ENCODE results near the gene LAIR1.
"Not testable (repeated sequence)": the region's sequence is repeated elsewhere in the genome, so short reads cannot be mapped to it uniquely, and the experiment has no call there.

Gene LAIR1

GRCh38 chr19:54387991-54388801, 23.5 kb upstream of the LAIR1 start:
- Histone ChIP-seq H3K18ac (ENCODE audit: low read length) (no peak overlapping the region), H2AK5ac (ENCODE audit: low read length) (no peak overlapping the region), H3K56ac (ENCODE audit: low read length) (no peak overlapping the region), H3K27ac (ENCODE audit: low read depth, low read length) (no peak overlapping the region), H3K4ac (ENCODE audit: low read depth, low read length) (no peak overlapping the region), H3K4me3 (ENCODE audit: low read length) (no peak overlapping the region), H4K5ac (ENCODE audit: low read length) (no peak overlapping the region), H2BK120ac (ENCODE audit: low read depth, low read length) (no peak overlapping the region), H3K36me3 (ENCODE audit: control insufficient read depth, insufficient read depth, low read length) (no peaks in the 10 kb centered on the region), H2BK15ac (replicated peaks; ENCODE audit: low read depth) (no peak overlapping the region), H2BK5ac (ENCODE audit: low read length) (no peak overlapping the region), H3K9ac (ENCODE audit: low read length) (no peak overlapping the region), H3K79me2 (ENCODE audit: control insufficient read depth, insufficient read depth, low read length) (no peaks in the 10 kb centered on the region), H3K27me3 (ENCODE audit: insufficient read depth, low read length, poor library complexity) (no peaks in the 10 kb centered on the region), H3K4me1 (ENCODE audit: control insufficient read depth, low read depth, low read length) (no peaks in the 10 kb centered on the region), H3K79me1 (ENCODE audit: low read length) (no peaks in the 10 kb centered on the region), H4K8ac (ENCODE audit: low read depth, low read length) (no peak overlapping the region), H3K23ac (ENCODE audit: low read length) (no peak overlapping the region), H3K4me2 (ENCODE audit: low read length) (no peak overlapping the region)
- no CpG with 5 or more reads among the region's 36 CpGs for WGBS (ENCODE audit: extremely low coverage, insufficient coverage, low lambda C conversion rate)
- DNase-seq, result no peak

- H3K4me2 ChIP-seq (ENCODE audit: low read length), result no peak overlapping the region
- no peak overlapping the region for H2BK120ac ChIP-seq (ENCODE audit: low read depth, low read length)
- H2BK5ac ChIP-seq (ENCODE audit: low read length), result no peak overlapping the region
- H2AK5ac ChIP-seq (ENCODE audit: low read length), result no peak overlapping the region
- no peak overlapping the region for H2BK15ac ChIP-seq (replicated peaks; ENCODE audit: low read depth)
- no peak overlapping the region for H3K23ac ChIP-seq (ENCODE audit: low read length)
- H3K4ac ChIP-seq (ENCODE audit: low read depth, low read length), result no peak overlapping the region
- H3K9ac ChIP-seq (ENCODE audit: low read length), result no peak overlapping the region
- no peaks in the 10 kb centered on the region for H3K4me1 ChIP-seq (ENCODE audit: control insufficient read depth, low read depth, low read length)
- no peak overlapping the region for H3K4me3 ChIP-seq (ENCODE audit: low read length)
- no peak overlapping the region for H4K8ac ChIP-seq (ENCODE audit: low read depth, low read length)
- no peak overlapping the region for H4K5ac ChIP-seq (ENCODE audit: low read length)
- H3K79me1 ChIP-seq (ENCODE audit: low read length), result no peaks in the 10 kb centered on the region
- H3K79me2 ChIP-seq (ENCODE audit: control insufficient read depth, insufficient read depth, low read length), result no peaks in the 10 kb centered on the region
- H3K56ac ChIP-seq (ENCODE audit: low read length), result no peak overlapping the region
- H3K18ac ChIP-seq (ENCODE audit: low read length), result no peak overlapping the region
- WGBS (ENCODE audit: extremely low coverage, insufficient coverage, low lambda C conversion rate), result no CpG with 5 or more reads among the region's 4 CpGs
- no peak for DNase-seq
- no peaks in the 10 kb centered on the region for H3K27me3 ChIP-seq (ENCODE audit: insufficient read depth, low read length, poor library complexity)
- no peaks in the 10 kb centered on the region for H3K36me3 ChIP-seq (ENCODE audit: control insufficient read depth, insufficient read depth, low read length)
- H3K27ac ChIP-seq (ENCODE audit: low read depth, low read length), result no peak overlapping the region
Measured at GRCh38 chr19:54383330-54383729, 18.6 kb upstream of the LAIR1 start.

DNA sequence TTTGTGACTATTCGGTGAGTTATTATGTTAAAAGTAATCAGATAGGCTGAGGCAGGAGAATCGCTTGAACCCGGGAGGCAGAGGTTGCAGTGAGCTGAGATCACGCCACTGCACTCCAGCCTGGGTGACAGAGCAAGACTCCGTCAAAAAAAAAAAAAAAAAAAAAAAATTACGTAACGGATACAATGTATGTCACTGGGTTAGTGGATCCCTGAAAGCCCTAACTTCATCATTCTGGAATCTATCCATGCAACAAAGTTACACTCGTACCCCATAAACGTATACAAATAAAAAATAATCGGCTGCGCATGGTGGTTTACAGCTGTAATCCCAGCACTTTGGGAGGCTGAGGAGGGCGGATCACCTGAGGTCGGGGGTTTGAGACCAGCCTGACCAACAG, 17.3 kb upstream of the LAIR1 start:
- H3K27me3 ChIP-seq (ENCODE audit: insufficient read depth, low read length, poor library complexity); H4K5ac ChIP-seq (ENCODE audit: low read length); H3K4me1 ChIP-seq (ENCODE audit: control insufficient read depth, low read depth, low read length); H2BK15ac ChIP-seq (replicated peaks; ENCODE audit: low read depth); H3K4me2 ChIP-seq (ENCODE audit: low read length); H2BK120ac ChIP-seq (ENCODE audit: low read depth, low read length); H3K4ac ChIP-seq (ENCODE audit: low read depth, low read length); H3K79me2 ChIP-seq (ENCODE audit: control insufficient read depth, insufficient read depth, low read length); H2AK5ac ChIP-seq (ENCODE audit: low read length); DNase-seq; H3K79me1 ChIP-seq (ENCODE audit: low read length); H3K36me3 ChIP-seq (ENCODE audit: control insufficient read depth, insufficient read depth, low read length); H4K8ac ChIP-seq (ENCODE audit: low read depth, low read length); H3K27ac ChIP-seq (ENCODE audit: low read depth, low read length); H3K56ac ChIP-seq (ENCODE audit: low read length); H3K9ac ChIP-seq (ENCODE audit: low read length); H3K23ac ChIP-seq (ENCODE audit: low read length); H3K18ac ChIP-seq (ENCODE audit: low read length); H2BK5ac ChIP-seq (ENCODE audit: low read length); H3K4me3 ChIP-seq (ENCODE audit: low read length): not testable (repeated sequence)
- WGBS (ENCODE audit: extremely low coverage, insufficient coverage, low lambda C conversion rate), result no CpG with 5 or more reads among the region's 13 CpGs

DNA sequence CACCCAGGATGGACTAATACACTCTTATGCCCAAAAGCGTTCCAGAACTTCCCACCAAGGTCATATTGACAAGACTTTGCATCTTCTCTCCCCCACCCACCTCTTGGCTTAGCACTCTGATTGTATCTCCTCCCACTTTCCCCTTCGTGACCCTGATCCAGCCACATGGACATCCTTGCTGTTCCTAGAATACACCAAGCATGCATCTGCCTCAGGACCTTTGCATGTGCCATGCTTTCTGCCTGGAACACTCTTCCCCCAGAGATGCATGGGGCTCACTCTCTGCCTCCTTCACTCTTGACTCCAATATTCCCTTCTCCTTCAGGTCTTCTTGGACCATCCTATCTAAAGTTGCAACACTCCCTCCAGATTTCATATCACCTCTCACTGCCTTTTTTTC, 16.2 kb upstream of the LAIR1 start:
- no peak overlapping the region for H3K18ac ChIP-seq (ENCODE audit: low read length)
- H3K23ac ChIP-seq (ENCODE audit: low read length), result no peak overlapping the region
- H3K56ac ChIP-seq (ENCODE audit: low read length), result no peak overlapping the region

GRCh38 chr19:54379187-54379678, 14.5 kb upstream of the LAIR1 start:
- no peak overlapping the region for H3K56ac ChIP-seq (ENCODE audit: low read length)
- no peak for DNase-seq
- H2AK5ac ChIP-seq (ENCODE audit: low read length), result no peak overlapping the region
- no CpG with 5 or more reads among the region's 5 CpGs for WGBS (ENCODE audit: extremely low coverage, insufficient coverage, low lambda C conversion rate)
- H3K4ac ChIP-seq (ENCODE audit: low read depth, low read length), result no peak overlapping the region
- no peak overlapping the region for H3K27ac ChIP-seq (ENCODE audit: low read depth, low read length)
- H3K4me2 ChIP-seq (ENCODE audit: low read length), result no peak overlapping the region
- no peak overlapping the region for H2BK15ac ChIP-seq (replicated peaks; ENCODE audit: low read depth)
- no peak overlapping the region for H2BK5ac ChIP-seq (ENCODE audit: low read length)
- no peak overlapping the region for H2BK120ac ChIP-seq (ENCODE audit: low read depth, low read length)
- no peak overlapping the region for H4K8ac ChIP-seq (ENCODE audit: low read depth, low read length)
- H3K4me3 ChIP-seq (ENCODE audit: low read length), result no peak overlapping the region
- H3K36me3 ChIP-seq (ENCODE audit: control insufficient read depth, insufficient read depth, low read length), result no peaks in the 10 kb centered on the region
- no peaks in the 10 kb centered on the region for H3K4me1 ChIP-seq (ENCODE audit: control insufficient read depth, low read depth, low read length)
- no peaks in the 10 kb centered on the region for H3K79me2 ChIP-seq (ENCODE audit: control insufficient read depth, insufficient read depth, low read length)
- H3K79me1 ChIP-seq (ENCODE audit: low read length), result no peaks in the 10 kb centered on the region
- H3K23ac ChIP-seq (ENCODE audit: low read length), result no peak overlapping the region
- no peak overlapping the region for H4K5ac ChIP-seq (ENCODE audit: low read length)
- no peaks in the 10 kb centered on the region for H3K27me3 ChIP-seq (ENCODE audit: insufficient read depth, low read length, poor library complexity)
- no peak overlapping the region for H3K9ac ChIP-seq (ENCODE audit: low read length)
- H3K18ac ChIP-seq (ENCODE audit: low read length), result no peak overlapping the region

More for the DNA sequence above, 16.2 kb upstream of the LAIR1 start:
- H2BK120ac ChIP-seq (ENCODE audit: low read depth, low read length), result no peak overlapping the region
- H2BK15ac ChIP-seq (replicated peaks; ENCODE audit: low read depth), result no peak overlapping the region
- no peaks in the 10 kb centered on the region for H3K27me3 ChIP-seq (ENCODE audit: insufficient read depth, low read length, poor library complexity)
- no peak overlapping the region for H3K27ac ChIP-seq (ENCODE audit: low read depth, low read length)
- no peaks in the 10 kb centered on the region for H3K79me2 ChIP-seq (ENCODE audit: control insufficient read depth, insufficient read depth, low read length)
- H3K4ac ChIP-seq (ENCODE audit: low read depth, low read length), result no peak overlapping the region
- WGBS (ENCODE audit: extremely low coverage, insufficient coverage, low lambda C conversion rate), result no CpG with 5 or more reads among the region's 2 CpGs
- no peak overlapping the region for H4K8ac ChIP-seq (ENCODE audit: low read depth, low read length)
- no peak overlapping the region for H3K4me2 ChIP-seq (ENCODE audit: low read length)
- no peaks in the 10 kb centered on the region for H3K4me1 ChIP-seq (ENCODE audit: control insufficient read depth, low read depth, low read length)
- no peak overlapping the region for H2AK5ac ChIP-seq (ENCODE audit: low read length)
- no peaks in the 10 kb centered on the region for H3K36me3 ChIP-seq (ENCODE audit: control insufficient read depth, insufficient read depth, low read length)
- H3K9ac ChIP-seq (ENCODE audit: low read length), result no peak overlapping the region
- no peak overlapping the region for H4K5ac ChIP-seq (ENCODE audit: low read length)
- no peak overlapping the region for H3K4me3 ChIP-seq (ENCODE audit: low read length)
- no peaks in the 10 kb centered on the region for H3K79me1 ChIP-seq (ENCODE audit: low read length)
- DNase-seq, result no peak
- H2BK5ac ChIP-seq (ENCODE audit: low read length), result no peak overlapping the region

All from mesendoderm (in vitro differentiated cells).